Right atrium auricular region (tissue), 2 donors: Measurements from ENCODE around the gene RUFY2. TPM values are rescaled to one million over a fixed set of nuclear protein-coding genes. Genes with fewer than 3 reads are reported as not detected.
A peak's percentile ranks its signal among the peaks of the same experiment; 100 is the strongest.

ENCODE experiments used
- DNase-seq: peaks from one replicate; pipeline ENCODE4 v3.0.0-alpha.2; 2019; ENCODE audit warnings: low spot score
- H3K27ac ChIP-seq, 2 donors: fragments of 200-600 bp; sonication (generic); 1 replicate in 1 of 2; 2 replicates in 1 of 2; pipeline ENCODE4 v1.5.1; 2016 to 2019
- H3K27me3 ChIP-seq, 2 donors: fragments of 200-600 bp; sonication (generic); one replicate each; pipeline versions ENCODE4 v1.5.1 to v1.6.0; 2017 to 2019
- H3K36me3 ChIP-seq: fragments of 200-600 bp; sonication (generic); one replicate; pipeline ENCODE4 v1.5.1; 2016
- H3K4me1 ChIP-seq, 2 donors: fragments of 200-600 bp; sonication (generic); one replicate each; pipeline versions ENCODE4 v1.5.1 to v1.6.0; 2017 to 2019
- H3K4me3 ChIP-seq, 2 donors: fragments of 200-600 bp; sonication (generic); 1 replicate in 1 of 2; 2 replicates in 1 of 2; pipeline ENCODE4 v1.5.1; 2017 to 2019; ENCODE audit warnings: mild to moderate bottlenecking in 1 of 2, moderate library complexity in 1 of 2
- H3K9me3 ChIP-seq, 2 donors: fragments of 200-600 bp; sonication (generic); one replicate each; pipeline ENCODE4 v1.5.1; 2019
- CTCF ChIP-seq, 2 donors: fragments of 200-600 bp; sonication (generic); IDR thresholded peaks; one replicate each; pipeline ENCODE4 v1.5.1; 2019; ENCODE audit warnings: antibody characterized with exemption in 2 of 2
- total RNA-seq, 2 donors: library from RNA; depleted of rRNA; stranded (reverse); fragments of >200 nt; gene quantifications; one replicate each; pipeline ENCODE4 v1.1.0, GENCODE V29; 2016

The RUFY2 gene
- total RNA-seq, 2 donors from 2014 or later, result 8.3 to 11.0 TPM

DNA sequence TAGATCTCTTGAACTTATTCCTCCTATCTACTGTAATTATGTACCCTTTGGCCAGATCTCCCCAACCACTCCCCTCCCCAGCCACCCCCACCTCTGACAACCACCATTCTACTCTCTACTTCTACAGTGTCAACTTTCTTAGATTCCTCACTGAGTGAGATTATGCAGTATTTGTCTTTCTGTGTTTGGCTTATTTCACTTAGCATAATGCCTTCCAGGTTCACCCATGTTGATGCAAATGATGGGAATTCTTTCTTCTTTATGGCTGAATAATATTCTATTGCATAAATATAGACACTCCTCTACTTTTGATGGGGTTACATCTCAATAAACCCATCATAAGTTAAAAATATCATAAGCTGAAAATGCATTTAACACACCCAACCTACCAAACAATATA is 96.5 kb downstream of the RUFY2 start:
- no peaks in the 10 kb centered on the region for H3K4me1 ChIP-seq
- H3K4me3 ChIP-seq, result no peak overlapping the region
- H3K27ac ChIP-seq, result no peak overlapping the region
- no peaks in the 10 kb centered on the region for H3K27me3 ChIP-seq
- H3K36me3 ChIP-seq, result no peaks in the 10 kb centered on the region
- H3K9me3 ChIP-seq, result peaks cover 0 to under 1% of the 10 kb centered on the region in 2 donors
- no peak for DNase-seq
- no peak for TF ChIP-seq CTCF (IDR thresholded peaks at IDR 0.05)

DNA sequence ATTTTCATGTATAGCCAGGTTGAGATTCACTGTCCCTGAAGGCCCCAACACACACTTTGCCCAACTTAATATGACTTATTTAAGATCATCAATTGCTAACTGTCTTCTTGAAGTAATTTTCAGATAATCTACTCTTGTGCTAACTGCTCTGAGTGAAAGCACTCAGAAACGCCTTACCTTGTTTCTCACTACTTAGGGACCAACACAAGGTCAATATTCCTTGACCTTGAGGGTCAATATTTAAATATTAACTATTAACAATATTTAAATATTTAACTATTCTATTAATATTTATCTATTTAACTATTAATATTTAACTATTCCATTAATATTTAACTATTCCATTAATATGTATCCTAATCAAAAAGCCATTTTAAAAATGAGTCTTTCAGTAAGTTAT is 101.2 kb downstream of the RUFY2 start:
- TF ChIP-seq CTCF (IDR thresholded peaks at IDR 0.05), result no peak
- no peak for DNase-seq
- no peaks in the 10 kb centered on the region for H3K36me3 ChIP-seq
- no peak overlapping the region for H3K27ac ChIP-seq
- no peak overlapping the region for H3K4me3 ChIP-seq
- H3K4me1 ChIP-seq, result no peaks in the 10 kb centered on the region
- no peaks in the 10 kb centered on the region for H3K9me3 ChIP-seq
- no peaks in the 10 kb centered on the region for H3K27me3 ChIP-seq

DNA sequence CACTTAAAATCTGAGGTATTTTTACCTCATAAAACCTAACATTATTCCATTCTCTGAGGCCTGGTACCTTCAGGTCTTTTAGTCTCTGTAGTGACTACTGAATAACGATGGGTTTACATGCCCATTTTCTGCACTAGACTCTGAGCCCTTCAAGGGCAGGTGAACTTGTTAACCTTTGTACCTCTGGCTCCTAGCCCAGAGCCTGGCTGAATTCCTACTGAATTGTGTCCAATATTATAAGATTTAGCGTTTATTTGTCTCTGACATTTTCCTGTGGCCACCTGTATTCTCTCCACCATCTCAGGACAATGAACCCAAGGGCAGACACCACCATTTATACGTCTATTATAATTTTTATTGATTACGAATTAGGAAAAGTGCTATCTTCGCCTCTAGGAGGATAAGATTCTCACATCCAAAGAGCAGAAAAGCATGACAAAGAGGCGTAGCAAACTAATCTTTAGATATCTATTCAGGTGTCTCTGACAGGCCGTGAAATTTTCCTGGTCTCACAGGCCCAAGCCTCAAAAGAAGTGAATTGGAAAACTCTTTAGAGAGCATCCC is 103.1 kb downstream of the RUFY2 start:
- H3K4me3 ChIP-seq, result no peak overlapping the region
- H3K27ac ChIP-seq, result no peak overlapping the region
- DNase-seq, result no peak
- H3K4me1 ChIP-seq, result no peaks in the 10 kb centered on the region
- no peak for TF ChIP-seq CTCF (IDR thresholded peaks at IDR 0.05)
- H3K36me3 ChIP-seq, result no peaks in the 10 kb centered on the region
- H3K27me3 ChIP-seq, result no peaks in the 10 kb centered on the region
- H3K9me3 ChIP-seq, result no peaks in the 10 kb centered on the region

DNA sequence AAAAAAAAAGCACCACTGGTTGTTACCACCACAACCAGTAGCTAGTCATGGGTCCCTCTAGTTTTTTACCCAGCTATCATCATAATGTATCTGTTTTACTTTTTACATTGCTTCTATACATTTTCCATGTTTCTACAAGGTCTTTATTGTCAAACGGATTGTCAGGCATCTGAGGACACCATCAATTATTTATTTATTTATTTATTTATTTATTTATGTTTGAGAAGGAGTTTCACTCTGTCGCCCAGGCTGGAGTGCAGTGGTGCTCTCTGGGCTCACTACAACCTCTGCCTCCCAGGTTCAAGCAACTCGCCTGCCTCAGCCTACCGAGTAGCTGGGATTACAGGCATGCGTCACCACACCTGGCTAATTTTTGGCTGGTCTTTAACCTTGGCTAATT is 104.2 kb downstream of the RUFY2 start:
- Histone ChIP-seq H3K4me1 (no peaks in the 10 kb centered on the region), H3K27me3 (no peaks in the 10 kb centered on the region), H3K9me3 (no peaks in the 10 kb centered on the region), H3K36me3 (no peaks in the 10 kb centered on the region), H3K27ac (no peak overlapping the region), H3K4me3 (no peak overlapping the region)
- no peak for DNase-seq
- no peak for TF ChIP-seq CTCF (IDR thresholded peaks at IDR 0.05)

GRCh38 chr10:68302503-68302823 is 104.6 kb downstream of the RUFY2 start:
- Histone ChIP-seq H3K4me3 (no peak overlapping the region), H3K27me3 (no peaks in the 10 kb centered on the region), H3K4me1 (no peaks in the 10 kb centered on the region), H3K36me3 (no peaks in the 10 kb centered on the region), H3K9me3 (no peaks in the 10 kb centered on the region), H3K27ac (no peak overlapping the region)
- DNase-seq, result no peak
- peak in 1 of 2 donors; percentile 3 for TF ChIP-seq CTCF (IDR thresholded peaks at IDR 0.05)

DNA sequence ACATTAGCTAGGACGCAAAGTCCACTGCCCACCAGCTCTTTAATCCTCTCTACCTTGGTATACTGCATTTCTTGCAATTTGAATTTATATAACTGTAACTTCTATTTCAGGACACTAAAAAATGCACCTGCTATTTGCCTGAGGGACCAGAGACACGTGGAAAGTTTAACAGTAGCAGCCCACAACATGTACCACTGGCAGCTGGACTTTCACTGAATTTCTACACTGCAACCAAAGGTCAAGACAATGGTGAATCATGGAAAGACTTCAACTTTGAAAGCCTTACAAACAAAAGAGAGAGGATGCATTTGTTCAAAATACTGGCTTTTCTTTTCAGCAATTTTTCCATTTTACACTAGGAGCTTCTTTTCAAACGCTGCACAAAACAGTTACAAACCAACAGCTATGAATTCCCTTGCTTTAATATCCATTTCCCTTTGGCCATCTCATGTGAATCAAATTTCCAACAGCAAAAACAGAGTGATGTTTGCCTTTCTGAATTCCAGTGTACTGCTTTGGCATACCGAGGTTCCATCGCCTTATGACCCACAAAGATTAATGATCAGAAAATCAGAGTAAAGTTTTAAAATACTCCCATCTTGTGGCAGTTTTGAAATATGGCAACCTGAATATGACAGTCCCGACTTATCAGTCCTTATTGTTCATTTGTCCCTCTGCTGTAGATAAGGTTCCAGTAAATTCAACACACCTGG is 105.1 kb downstream of the RUFY2 start:
- Histone ChIP-seq H3K9me3 (no peaks in the 10 kb centered on the region), H3K4me3 (no peak overlapping the region), H3K27ac (no peak overlapping the region), H3K27me3 (no peaks in the 10 kb centered on the region), H3K4me1 (no peaks in the 10 kb centered on the region), H3K36me3 (no peaks in the 10 kb centered on the region)
- no peak for DNase-seq
- TF ChIP-seq CTCF (IDR thresholded peaks at IDR 0.05), result peak; percentile 41 to 67
